Measurements from ENCODE around the gene CGREF1.

DNA sequence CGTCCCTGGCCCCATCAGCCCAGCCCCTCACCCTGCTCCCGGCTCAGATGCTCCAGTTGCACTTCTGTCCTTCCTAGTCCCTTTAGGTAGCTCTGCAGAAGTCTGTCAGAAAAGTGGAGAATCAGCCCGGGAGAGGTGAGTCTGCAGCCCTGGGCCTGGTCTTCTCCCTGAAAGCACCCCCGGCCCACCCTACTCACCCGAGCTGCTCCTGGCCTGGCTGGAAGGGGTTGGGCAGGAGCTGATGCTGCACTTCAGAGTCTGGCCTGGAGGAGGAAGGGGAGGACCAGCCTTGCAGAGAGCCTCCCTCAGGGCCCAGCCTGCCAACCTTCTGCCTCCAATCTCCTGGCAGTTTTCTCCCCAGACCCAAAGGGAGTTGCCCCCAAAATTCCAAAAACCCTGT, 16.6 kb downstream of the CGREF1 start:
- TF ChIP-seq, protein P1, sequence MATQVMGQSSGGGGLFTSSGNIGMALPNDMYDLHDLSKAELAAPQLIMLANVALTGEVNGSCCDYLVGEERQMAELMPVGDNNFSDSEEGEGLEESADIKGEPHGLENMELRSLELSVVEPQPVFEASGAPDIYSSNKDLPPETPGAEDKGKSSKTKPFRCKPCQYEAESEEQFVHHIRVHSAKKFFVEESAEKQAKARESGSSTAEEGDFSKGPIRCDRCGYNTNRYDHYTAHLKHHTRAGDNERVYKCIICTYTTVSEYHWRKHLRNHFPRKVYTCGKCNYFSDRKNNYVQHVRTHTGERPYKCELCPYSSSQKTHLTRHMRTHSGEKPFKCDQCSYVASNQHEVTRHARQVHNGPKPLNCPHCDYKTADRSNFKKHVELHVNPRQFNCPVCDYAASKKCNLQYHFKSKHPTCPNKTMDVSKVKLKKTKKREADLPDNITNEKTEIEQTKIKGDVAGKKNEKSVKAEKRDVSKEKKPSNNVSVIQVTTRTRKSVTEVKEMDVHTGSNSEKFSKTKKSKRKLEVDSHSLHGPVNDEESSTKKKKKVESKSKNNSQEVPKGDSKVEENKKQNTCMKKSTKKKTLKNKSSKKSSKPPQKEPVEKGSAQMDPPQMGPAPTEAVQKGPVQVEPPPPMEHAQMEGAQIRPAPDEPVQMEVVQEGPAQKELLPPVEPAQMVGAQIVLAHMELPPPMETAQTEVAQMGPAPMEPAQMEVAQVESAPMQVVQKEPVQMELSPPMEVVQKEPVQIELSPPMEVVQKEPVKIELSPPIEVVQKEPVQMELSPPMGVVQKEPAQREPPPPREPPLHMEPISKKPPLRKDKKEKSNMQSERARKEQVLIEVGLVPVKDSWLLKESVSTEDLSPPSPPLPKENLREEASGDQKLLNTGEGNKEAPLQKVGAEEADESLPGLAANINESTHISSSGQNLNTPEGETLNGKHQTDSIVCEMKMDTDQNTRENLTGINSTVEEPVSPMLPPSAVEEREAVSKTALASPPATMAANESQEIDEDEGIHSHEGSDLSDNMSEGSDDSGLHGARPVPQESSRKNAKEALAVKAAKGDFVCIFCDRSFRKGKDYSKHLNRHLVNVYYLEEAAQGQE (tag by site-specific recombination; IDR thresholded peaks at IDR 0.05): no peak
- TF ChIP-seq ZNF302 (tag by site-specific recombination; IDR thresholded peaks at IDR 0.05; ENCODE audit: low read depth) (no peak), ZNF654 (tag by site-specific recombination; IDR thresholded peaks at IDR 0.05; ENCODE audit: low read depth) (no peak), SETDB1 (IDR thresholded peaks at IDR 0.05; ENCODE audit: insufficient read length, low read length) (no peak), GLI4 (tag by site-specific recombination; IDR thresholded peaks at IDR 0.05) (no peak), ZSCAN30 (tag by site-specific recombination; IDR thresholded peaks at IDR 0.05) (no peak), ZEB2 (tag by site-specific recombination; IDR thresholded peaks at IDR 0.05) (no peak), ZBTB17 (tag by site-specific recombination; IDR thresholded peaks at IDR 0.05) (no peak), ZFP37 (tag by site-specific recombination; IDR thresholded peaks at IDR 0.05) (no peak), ZNF223 (tag by site-specific recombination; IDR thresholded peaks at IDR 0.05) (no peak)
- TF ChIP-seq, protein P2, sequence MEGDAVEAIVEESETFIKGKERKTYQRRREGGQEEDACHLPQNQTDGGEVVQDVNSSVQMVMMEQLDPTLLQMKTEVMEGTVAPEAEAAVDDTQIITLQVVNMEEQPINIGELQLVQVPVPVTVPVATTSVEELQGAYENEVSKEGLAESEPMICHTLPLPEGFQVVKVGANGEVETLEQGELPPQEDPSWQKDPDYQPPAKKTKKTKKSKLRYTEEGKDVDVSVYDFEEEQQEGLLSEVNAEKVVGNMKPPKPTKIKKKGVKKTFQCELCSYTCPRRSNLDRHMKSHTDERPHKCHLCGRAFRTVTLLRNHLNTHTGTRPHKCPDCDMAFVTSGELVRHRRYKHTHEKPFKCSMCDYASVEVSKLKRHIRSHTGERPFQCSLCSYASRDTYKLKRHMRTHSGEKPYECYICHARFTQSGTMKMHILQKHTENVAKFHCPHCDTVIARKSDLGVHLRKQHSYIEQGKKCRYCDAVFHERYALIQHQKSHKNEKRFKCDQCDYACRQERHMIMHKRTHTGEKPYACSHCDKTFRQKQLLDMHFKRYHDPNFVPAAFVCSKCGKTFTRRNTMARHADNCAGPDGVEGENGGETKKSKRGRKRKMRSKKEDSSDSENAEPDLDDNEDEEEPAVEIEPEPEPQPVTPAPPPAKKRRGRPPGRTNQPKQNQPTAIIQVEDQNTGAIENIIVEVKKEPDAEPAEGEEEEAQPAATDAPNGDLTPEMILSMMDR (tag by site-specific recombination; IDR thresholded peaks at IDR 0.05): no peak

Data from HEK293 (cell line).